Nephron progenitor cell (in vitro differentiated cells): Measurements from ENCODE around the gene ASCC1.

Experiments
- DNase-seq: peaks from one replicate; pipeline ENCODE4 v3.0.0; 2021
- H3K27ac Mint-ChIP-seq: 2 replicates; pipeline ENCODE4 v1.8.0; 2021; ENCODE audit warnings: mild to moderate bottlenecking, moderate library complexity, mixed read lengths
- H3K27me3 Mint-ChIP-seq: 2 replicates; pipeline ENCODE4 v1.8.0; 2021; ENCODE audit warnings: mild to moderate bottlenecking, low read depth, mixed read lengths; ENCODE audit not compliant: poor library complexity
- H3K36me3 Mint-ChIP-seq: 2 replicates; pipeline ENCODE4 v1.8.0; 2021; ENCODE audit warnings: low read depth, mixed read lengths
- H3K4me1 Mint-ChIP-seq: 2 replicates; pipeline ENCODE4 v1.8.0; 2021; ENCODE audit warnings: mixed read lengths
- H3K4me3 Mint-ChIP-seq: 2 replicates; pipeline ENCODE4 v1.8.0; 2021; ENCODE audit warnings: mild to moderate bottlenecking, moderate library complexity, mixed read lengths
- H3K9me3 Mint-ChIP-seq: 2 replicates; pipeline ENCODE4 v1.8.0; 2021; ENCODE audit warnings: mild to moderate bottlenecking, moderate library complexity, mixed read lengths
- CTCF ChIP-seq: fragments of 200-600 bp; sonication (generic); IDR thresholded peaks from 2 replicates; pipeline ENCODE4 v1.5.0; 2021; ENCODE audit warnings: antibody characterized with exemption

Gene ASCC1

GRCh38 chr10:72173619-72174296, 42.3 kb downstream of the ASCC1 start:
- H3K27me3 Mint-ChIP-seq = no peaks in the 10 kb centered on the region
- H3K36me3 Mint-ChIP-seq = peaks cover 39% of the 10 kb centered on the region
- no peaks in the 10 kb centered on the region for H3K9me3 Mint-ChIP-seq
- no peak for TF ChIP-seq CTCF
- peak; percentile 6 for DNase-seq
- peaks cover 14% of the 10 kb centered on the region for H3K4me1 Mint-ChIP-seq
- no peak overlapping the region for H3K27ac Mint-ChIP-seq
- no peak overlapping the region for H3K4me3 Mint-ChIP-seq

GRCh38 chr10:72173262-72173618, 42.8 kb downstream of the ASCC1 start:
- Mint-ChIP-seq H3K36me3 (peaks cover 39% of the 10 kb centered on the region), H3K27me3 (no peaks in the 10 kb centered on the region), H3K4me3 (no peak overlapping the region), H3K4me1 (peaks cover 14% of the 10 kb centered on the region), H3K27ac (no peak overlapping the region), H3K9me3 (no peaks in the 10 kb centered on the region)
- DNase-seq = no peak
- no peak for TF ChIP-seq CTCF

- no peak for TF ChIP-seq CTCF
- peaks cover 14% of the 10 kb centered on the region for H3K4me1 Mint-ChIP-seq
- DNase-seq = no peak
- H3K27me3 Mint-ChIP-seq = no peaks in the 10 kb centered on the region
- H3K4me3 Mint-ChIP-seq = no peak overlapping the region
- no peak overlapping the region for H3K27ac Mint-ChIP-seq
- H3K36me3 Mint-ChIP-seq = peaks cover 35% of the 10 kb centered on the region
- no peaks in the 10 kb centered on the region for H3K9me3 Mint-ChIP-seq
Observed at GRCh38 chr10:72171175-72171630, 44.9 kb downstream of the ASCC1 start.

- H3K4me3 Mint-ChIP-seq = no peak overlapping the region
- no peak overlapping the region for H3K27ac Mint-ChIP-seq
- no peak for TF ChIP-seq CTCF
- no peak for DNase-seq
- H3K9me3 Mint-ChIP-seq = no peaks in the 10 kb centered on the region
- peaks cover 14% of the 10 kb centered on the region for H3K4me1 Mint-ChIP-seq
- no peaks in the 10 kb centered on the region for H3K27me3 Mint-ChIP-seq
- peaks cover 35% of the 10 kb centered on the region for H3K36me3 Mint-ChIP-seq
Observed at GRCh38 chr10:72170733-72171132, 45.3 kb downstream of the ASCC1 start.

GRCh38 chr10:72170263-72170662, 45.8 kb downstream of the ASCC1 start:
- peaks cover 14% of the 10 kb centered on the region for H3K4me1 Mint-ChIP-seq
- DNase-seq = no peak
- H3K27me3 Mint-ChIP-seq = no peaks in the 10 kb centered on the region
- TF ChIP-seq CTCF = no peak
- no peak overlapping the region for H3K27ac Mint-ChIP-seq
- H3K36me3 Mint-ChIP-seq = peaks cover 35% of the 10 kb centered on the region
- no peaks in the 10 kb centered on the region for H3K9me3 Mint-ChIP-seq
- no peak overlapping the region for H3K4me3 Mint-ChIP-seq

- Mint-ChIP-seq H3K27ac (no peak overlapping the region), H3K4me1 (no peaks in the 10 kb centered on the region), H3K9me3 (no peaks in the 10 kb centered on the region), H3K4me3 (no peak overlapping the region), H3K27me3 (no peaks in the 10 kb centered on the region), H3K36me3 (peaks cover 42% of the 10 kb centered on the region)
- TF ChIP-seq CTCF = no peak
- no peak for DNase-seq
Observed at GRCh38 chr10:72167118-72167517, 49.0 kb downstream of the ASCC1 start.
